ENCODE results near the gene EPHA6.
"Not testable (repeated sequence)": the region's sequence is repeated elsewhere in the genome, so short reads cannot be mapped to it uniquely, and the experiment has no call there.

The EPHA6 gene

GRCh38 chr3:97530691-97531090 is 716.3 kb downstream of the EPHA6 start:
- TF ChIP-seq, protein P1, sequence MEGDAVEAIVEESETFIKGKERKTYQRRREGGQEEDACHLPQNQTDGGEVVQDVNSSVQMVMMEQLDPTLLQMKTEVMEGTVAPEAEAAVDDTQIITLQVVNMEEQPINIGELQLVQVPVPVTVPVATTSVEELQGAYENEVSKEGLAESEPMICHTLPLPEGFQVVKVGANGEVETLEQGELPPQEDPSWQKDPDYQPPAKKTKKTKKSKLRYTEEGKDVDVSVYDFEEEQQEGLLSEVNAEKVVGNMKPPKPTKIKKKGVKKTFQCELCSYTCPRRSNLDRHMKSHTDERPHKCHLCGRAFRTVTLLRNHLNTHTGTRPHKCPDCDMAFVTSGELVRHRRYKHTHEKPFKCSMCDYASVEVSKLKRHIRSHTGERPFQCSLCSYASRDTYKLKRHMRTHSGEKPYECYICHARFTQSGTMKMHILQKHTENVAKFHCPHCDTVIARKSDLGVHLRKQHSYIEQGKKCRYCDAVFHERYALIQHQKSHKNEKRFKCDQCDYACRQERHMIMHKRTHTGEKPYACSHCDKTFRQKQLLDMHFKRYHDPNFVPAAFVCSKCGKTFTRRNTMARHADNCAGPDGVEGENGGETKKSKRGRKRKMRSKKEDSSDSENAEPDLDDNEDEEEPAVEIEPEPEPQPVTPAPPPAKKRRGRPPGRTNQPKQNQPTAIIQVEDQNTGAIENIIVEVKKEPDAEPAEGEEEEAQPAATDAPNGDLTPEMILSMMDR (IDR thresholded peaks at IDR 0.05; ENCODE audit: borderline replicate concordance, insufficient read depth, low read depth, low read length), result no peak
- H3K4me3 ChIP-seq (ENCODE audit: low read depth, low read length), result no peak overlapping the region

DNA sequence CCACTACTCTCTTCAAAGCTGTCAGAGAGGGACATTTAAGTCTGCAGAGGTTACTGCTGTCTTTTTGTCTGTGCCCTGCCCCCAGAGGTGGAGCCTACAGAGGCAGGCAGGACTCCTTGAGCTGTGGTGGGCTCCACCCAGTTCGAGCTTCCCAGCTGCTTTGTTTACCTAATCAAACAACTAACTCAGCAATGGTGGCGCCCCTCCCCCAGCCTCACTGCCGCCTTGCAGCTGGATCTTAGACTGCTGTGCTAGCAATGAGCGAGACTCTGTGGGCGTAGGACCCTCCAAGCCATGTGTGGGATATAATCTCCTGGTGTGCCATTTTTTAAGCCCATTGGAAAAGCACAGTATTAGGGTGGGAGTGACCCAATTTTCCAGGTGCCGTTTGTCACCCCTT is 733.2 kb downstream of the EPHA6 start:
- H3K4me3 ChIP-seq (ENCODE audit: low read depth, low read length), result not testable (repeated sequence)

DNA sequence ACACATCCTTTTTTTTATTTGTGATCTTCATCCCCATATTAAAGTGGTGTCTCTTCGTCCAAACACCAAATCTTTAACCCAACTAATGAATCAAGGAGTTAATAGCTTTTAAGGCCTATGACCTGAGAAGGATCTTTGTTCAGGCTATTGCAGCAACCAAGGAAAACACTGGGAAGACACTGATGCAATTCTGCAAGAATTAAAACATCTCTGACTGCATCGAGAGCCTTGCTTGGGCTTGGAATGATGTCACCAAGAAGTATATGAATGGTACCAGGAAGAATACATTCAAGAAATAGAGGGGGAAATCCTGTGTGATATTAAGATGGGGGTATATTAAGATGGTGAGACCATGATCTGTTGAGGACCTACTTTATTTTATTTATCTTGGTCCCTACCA is 736.0 kb downstream of the EPHA6 start:
- no peak overlapping the region for H3K4me3 ChIP-seq (ENCODE audit: low read depth, low read length)
- TF ChIP-seq, protein P1 (IDR thresholded peaks at IDR 0.05; ENCODE audit: borderline replicate concordance, insufficient read depth, low read depth, low read length), result no peak

DNA sequence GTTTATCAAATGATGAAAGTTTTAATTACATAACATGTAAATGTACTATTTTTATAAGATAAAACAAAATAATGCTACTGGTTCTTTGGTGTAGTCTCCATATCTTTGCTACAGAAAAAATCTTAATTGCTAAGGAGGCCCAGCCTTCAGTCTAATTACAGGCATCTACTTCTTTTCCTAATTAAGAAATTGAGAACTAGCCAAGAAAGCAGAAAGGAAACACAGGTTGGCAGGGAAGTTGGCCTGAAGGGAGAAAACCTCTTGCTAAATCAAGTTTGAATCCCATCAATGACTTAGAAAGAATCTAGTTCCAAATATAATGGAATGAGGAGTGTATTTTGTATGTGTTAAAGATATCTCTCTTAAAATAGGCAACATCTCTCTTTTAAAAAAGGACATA is 737.8 kb downstream of the EPHA6 start:
- H3K4me3 ChIP-seq (ENCODE audit: low read depth, low read length), result no peak overlapping the region
- TF ChIP-seq, protein P1 (IDR thresholded peaks at IDR 0.05; ENCODE audit: borderline replicate concordance, insufficient read depth, low read depth, low read length), result no peak

DNA sequence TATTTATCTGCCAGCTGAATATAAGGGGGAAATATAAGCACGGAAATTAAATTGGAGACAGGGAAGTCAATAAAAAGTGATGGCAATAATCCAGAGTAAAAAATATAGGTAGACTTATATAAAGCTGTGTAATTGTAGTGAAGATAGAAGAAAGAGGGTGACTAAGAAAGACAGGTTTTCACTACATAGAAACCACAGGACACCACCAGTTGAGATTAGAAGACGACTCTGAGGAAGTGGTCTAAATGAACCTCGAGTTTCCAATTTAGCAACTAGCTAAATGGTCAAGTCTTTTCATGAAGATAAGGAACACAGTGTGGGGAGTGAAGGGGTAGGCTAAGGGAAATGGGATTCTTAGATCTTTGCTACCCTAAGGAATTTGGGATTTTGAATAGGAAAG is 761.3 kb downstream of the EPHA6 start:
- TF ChIP-seq, protein P1 (IDR thresholded peaks at IDR 0.05; ENCODE audit: borderline replicate concordance, insufficient read depth, low read depth, low read length), result no peak
- H3K4me3 ChIP-seq (ENCODE audit: low read depth, low read length), result no peak overlapping the region

GRCh38 chr3:97576221-97576620 is 761.8 kb downstream of the EPHA6 start:
- TF ChIP-seq, protein P1 (IDR thresholded peaks at IDR 0.05; ENCODE audit: borderline replicate concordance, insufficient read depth, low read depth, low read length), result no peak
- no peak overlapping the region for H3K4me3 ChIP-seq (ENCODE audit: low read depth, low read length)

- H3K4me3 ChIP-seq (ENCODE audit: low read depth, low read length), result no peak overlapping the region
- TF ChIP-seq, protein P1 (IDR thresholded peaks at IDR 0.05; ENCODE audit: borderline replicate concordance, insufficient read depth, low read depth, low read length), result no peak
Measured at GRCh38 chr3:97579365-97579764, 765.0 kb downstream of the EPHA6 start.

DNA sequence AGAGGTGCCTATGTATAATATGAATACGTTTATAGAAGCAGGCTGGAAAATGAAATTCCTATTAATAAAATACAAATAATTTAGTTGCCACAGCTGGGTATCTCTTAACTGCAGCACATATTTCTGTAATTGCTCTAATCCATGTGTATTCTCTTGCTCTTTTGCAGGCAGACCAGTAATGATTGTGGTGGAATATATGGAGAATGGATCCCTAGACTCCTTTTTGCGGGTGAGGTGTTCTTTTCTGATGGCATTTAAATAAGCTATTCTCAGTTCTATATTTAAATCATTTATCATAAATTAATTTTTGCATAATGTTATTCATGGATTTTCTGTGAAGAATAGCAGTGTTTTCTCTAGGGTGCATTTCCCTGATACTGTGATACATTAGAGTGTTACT is 796.2 kb downstream of the EPHA6 start:
- H3K4me3 ChIP-seq (ENCODE audit: low read depth, low read length), result no peak overlapping the region
- TF ChIP-seq, protein P1 (IDR thresholded peaks at IDR 0.05; ENCODE audit: borderline replicate concordance, insufficient read depth, low read depth, low read length), result no peak

All from GM12875 (cell line).